ENCODE results near the gene DLX5. TPM values are rescaled to one million over a fixed set of nuclear protein-coding genes. Genes with fewer than 3 reads are reported as not detected.

DLX5 gene
- total RNA-seq, 1 experiment from 2014 or later = not detected

- DNase-seq (ENCODE audit: low spot score) (no peak), ATAC-seq (no peak)
- no peak for TF ChIP-seq SP1 (CRISPR knock-in tag; conservative IDR thresholded peaks at IDR 0.05)
- H3K36me3 Mint-ChIP-seq = no peaks in the 10 kb centered on the region
- H3K4me1 Mint-ChIP-seq = no peaks in the 10 kb centered on the region
- no peak overlapping the region for H3K4me3 Mint-ChIP-seq
- CTCF ChIA-PET = no interaction called here
- H3K27ac Mint-ChIP-seq = no peak overlapping the region
- no peaks in the 10 kb centered on the region for H3K9me3 Mint-ChIP-seq
- peaks cover 26% of the 10 kb centered on the region for H3K27me3 Mint-ChIP-seq (ENCODE audit: low read depth)
- POLR2A ChIA-PET = no interaction called here
Observed at GRCh38 chr7:96973986-96974385, 50.6 kb downstream of the DLX5 start.

- DNase-seq (ENCODE audit: low spot score) = no peak
- no peaks in the 10 kb centered on the region for H3K36me3 Mint-ChIP-seq
- no peak overlapping the region for H3K4me3 Mint-ChIP-seq
- peaks cover 36% of the 10 kb centered on the region for H3K27me3 Mint-ChIP-seq (ENCODE audit: low read depth)
- no peaks in the 10 kb centered on the region for H3K9me3 Mint-ChIP-seq
- no peak for ATAC-seq
- no peaks in the 10 kb centered on the region for H3K4me1 Mint-ChIP-seq
- ChIA-PET POLR2A (no interaction called here), CTCF (no interaction called here)
- peak; percentile 63; the same call in 1 of the 2 replicates for TF ChIP-seq GABPB1 (CRISPR knock-in tag; IDR thresholded peaks at IDR 0.05)
- no peak for TF ChIP-seq E2F1 (CRISPR knock-in tag; IDR thresholded peaks at IDR 0.05)
- no peak overlapping the region for H3K27ac Mint-ChIP-seq
Observed at GRCh38 chr7:96970739-96971138, 53.9 kb downstream of the DLX5 start.

Other genes with a start within 250 kb of the DLX5 start
- 0.09 TPM in 1 of 3 replicates, not detected in the others for gene DLX6, start 19.3 kb downstream of the DLX5 start, total RNA-seq (2021)
- gene SDHAF3, start 92.9 kb upstream of the DLX5 start, total RNA-seq (2021) = 25.5 to 32.0 TPM (median 26.1 TPM) in 3 replicates